MM.1S (cell line): Measurements from ENCODE around the gene NUAK2.
"Not testable (repeated sequence)": the region's sequence is repeated elsewhere in the genome, so short reads cannot be mapped to it uniquely, and the experiment has no call there.

Source experiments
- DNase-seq: peaks from one replicate; pipeline ENCODE4 v3.0.0-alpha.2; 2015
- H2AFZ ChIP-seq: fragments of 300-600 bp; sonication (generic); 2 replicates; pipeline ENCODE4 v1.6.0; 2016; ENCODE audit warnings: antibody characterized with exemption, low read length
- H3F3A ChIP-seq: fragments of 300-600 bp; sonication (generic); 2 replicates; pipeline ENCODE4 v1.6.1; 2016; ENCODE audit warnings: mild to moderate bottlenecking, antibody characterized with exemption, low read length, moderate library complexity, mixed read lengths; ENCODE audit not compliant: insufficient read depth
- H3K27ac ChIP-seq: fragments of 300-600 bp; sonication (generic); 2 replicates; pipeline ENCODE4 v1.5.1; 2016; ENCODE audit warnings: mild to moderate bottlenecking, low read length
- H3K27me3 ChIP-seq: fragments of 300-600 bp; sonication (generic); replicated peaks from 2 replicates; pipeline ENCODE4 v1.6.0; 2016; ENCODE audit warnings: low read length; ENCODE audit not compliant: insufficient read depth
- H3K36me3 ChIP-seq: fragments of 300-600 bp; sonication (generic); replicated peaks from 2 replicates; pipeline ENCODE4 v1.6.1; 2016; ENCODE audit warnings: mild to moderate bottlenecking, low read length, mixed read lengths; ENCODE audit not compliant: insufficient read depth
- H3K4me1 ChIP-seq: fragments of 300-600 bp; sonication (generic); 2 replicates; pipeline ENCODE4 v1.6.1; 2016; ENCODE audit warnings: low read length, mixed read lengths
- H3K4me2 ChIP-seq: fragments of 300-600 bp; sonication (generic); 2 replicates; pipeline ENCODE4 v1.6.0; 2016; ENCODE audit warnings: low read depth, low read length
- H3K4me3 ChIP-seq: fragments of 300-600 bp; sonication (generic); 2 replicates; pipeline ENCODE4 v1.5.1; 2016; ENCODE audit warnings: low read length, mixed read lengths
- H3K79me2 ChIP-seq: fragments of 300-600 bp; sonication (generic); 2 replicates; pipeline ENCODE4 v1.6.1; 2016; ENCODE audit warnings: mixed run types, low read length, mixed read lengths
- H3K9ac ChIP-seq: fragments of 300-600 bp; sonication (generic); 2 replicates; pipeline ENCODE4 v1.6.1; 2016; ENCODE audit warnings: low read length, mixed read lengths
- H3K9me2 ChIP-seq: fragments of 300-600 bp; sonication (generic); replicated peaks from 2 replicates; pipeline ENCODE4 v1.6.1; 2016; ENCODE audit warnings: mild to moderate bottlenecking, low read length, mixed read lengths; ENCODE audit not compliant: insufficient read depth
- H3K9me3 ChIP-seq: fragments of 300-600 bp; sonication (generic); replicated peaks from 2 replicates; pipeline ENCODE4 v1.6.1; 2016; ENCODE audit warnings: mild to moderate bottlenecking, low read length, mixed read lengths; ENCODE audit not compliant: insufficient read depth
- H4K20me1 ChIP-seq: fragments of 300-600 bp; sonication (generic); 2 replicates; pipeline ENCODE4 v1.6.1; 2016; ENCODE audit warnings: mild to moderate bottlenecking, low read length, moderate library complexity, mixed read lengths; ENCODE audit not compliant: insufficient read depth
- EZH2 ChIP-seq: fragments of 300-600 bp; sonication (generic); optimal IDR thresholded peaks from 2 replicates; pipeline ENCODE3; 2017; ENCODE audit warnings: low read depth, mild to moderate bottlenecking, antibody characterized with exemption, low read length, mixed read lengths
- EZH2phosphoT487 ChIP-seq: fragments of 300-600 bp; sonication (generic); IDR thresholded peaks from 2 replicates; pipeline ENCODE4 v1.6.1; 2018; ENCODE audit warnings: antibody characterized with exemption, low read length
- TF ChIP-seq, protein P1 (sequence below): fragments of 300-600 bp; sonication (generic); IDR thresholded peaks from 2 replicates; pipeline ENCODE4 v1.5.1; 2016; ENCODE audit warnings: antibody characterized with exemption, low read length, mixed read lengths

The NUAK2 gene

GRCh38 chr1:205368478-205368877, 46.9 kb upstream of the NUAK2 start:
- Histone ChIP-seq H4K20me1 (no peaks in the 10 kb centered on the region), H3K27ac (no peak overlapping the region), H3K4me3 (no peak overlapping the region), H3K36me3 (no peaks in the 10 kb centered on the region), H3K79me2 (no peaks in the 10 kb centered on the region), H3K9ac (no peak overlapping the region), H3F3A (no peaks in the 10 kb centered on the region), H2AFZ (no peak overlapping the region), H3K9me3 (no peaks in the 10 kb centered on the region), H3K4me2 (no peak overlapping the region), H3K27me3 (no peaks in the 10 kb centered on the region), H3K9me2 (no peaks in the 10 kb centered on the region), H3K4me1 (no peaks in the 10 kb centered on the region)
- DNase-seq = no peak
- TF ChIP-seq EZH2 = no peak
- TF ChIP-seq EZH2phosphoT487 = no peak

- no peak overlapping the region for H3K27ac ChIP-seq
- H3K9me3 ChIP-seq = no peaks in the 10 kb centered on the region
- H3K4me3 ChIP-seq = no peak overlapping the region
- no peaks in the 10 kb centered on the region for H4K20me1 ChIP-seq
- H3K4me1 ChIP-seq = no peaks in the 10 kb centered on the region
- no peaks in the 10 kb centered on the region for H3K9me2 ChIP-seq
- no peaks in the 10 kb centered on the region for H3K27me3 ChIP-seq
- TF ChIP-seq EZH2 (no peak), EZH2phosphoT487 (no peak)
- TF ChIP-seq, protein P1, sequence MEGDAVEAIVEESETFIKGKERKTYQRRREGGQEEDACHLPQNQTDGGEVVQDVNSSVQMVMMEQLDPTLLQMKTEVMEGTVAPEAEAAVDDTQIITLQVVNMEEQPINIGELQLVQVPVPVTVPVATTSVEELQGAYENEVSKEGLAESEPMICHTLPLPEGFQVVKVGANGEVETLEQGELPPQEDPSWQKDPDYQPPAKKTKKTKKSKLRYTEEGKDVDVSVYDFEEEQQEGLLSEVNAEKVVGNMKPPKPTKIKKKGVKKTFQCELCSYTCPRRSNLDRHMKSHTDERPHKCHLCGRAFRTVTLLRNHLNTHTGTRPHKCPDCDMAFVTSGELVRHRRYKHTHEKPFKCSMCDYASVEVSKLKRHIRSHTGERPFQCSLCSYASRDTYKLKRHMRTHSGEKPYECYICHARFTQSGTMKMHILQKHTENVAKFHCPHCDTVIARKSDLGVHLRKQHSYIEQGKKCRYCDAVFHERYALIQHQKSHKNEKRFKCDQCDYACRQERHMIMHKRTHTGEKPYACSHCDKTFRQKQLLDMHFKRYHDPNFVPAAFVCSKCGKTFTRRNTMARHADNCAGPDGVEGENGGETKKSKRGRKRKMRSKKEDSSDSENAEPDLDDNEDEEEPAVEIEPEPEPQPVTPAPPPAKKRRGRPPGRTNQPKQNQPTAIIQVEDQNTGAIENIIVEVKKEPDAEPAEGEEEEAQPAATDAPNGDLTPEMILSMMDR = no peak
- no peaks in the 10 kb centered on the region for H3F3A ChIP-seq
- H3K36me3 ChIP-seq = no peaks in the 10 kb centered on the region
- H3K9ac ChIP-seq = no peak overlapping the region
- no peak for DNase-seq
- no peaks in the 10 kb centered on the region for H3K79me2 ChIP-seq
- H2AFZ ChIP-seq = no peak overlapping the region
- no peak overlapping the region for H3K4me2 ChIP-seq
Observed at GRCh38 chr1:205365945-205366463, 44.5 kb upstream of the NUAK2 start.

DNA sequence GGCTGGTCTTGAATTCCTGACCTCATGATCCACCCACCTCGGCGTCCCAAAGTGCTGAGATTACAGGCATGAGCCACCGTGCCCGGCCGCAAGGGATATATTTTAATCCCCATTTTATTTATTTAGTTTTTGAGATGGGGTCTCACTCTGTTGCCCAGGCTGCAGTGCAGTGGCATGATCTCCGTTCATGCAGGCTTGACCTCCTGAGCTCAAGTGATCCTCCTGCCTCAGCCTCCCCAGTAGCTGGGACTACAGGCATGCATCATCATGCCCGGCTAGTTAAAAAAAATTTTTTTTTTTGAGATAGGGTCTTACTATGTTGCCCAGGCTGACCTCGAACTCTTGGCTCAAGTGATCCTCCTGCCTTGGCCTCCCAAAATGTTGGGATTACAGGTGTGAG, 43.5 kb upstream of the NUAK2 start:
- H3K36me3 ChIP-seq, H3K27me3 ChIP-seq, DNase-seq: not testable (repeated sequence)

GRCh38 chr1:205360891-205361290, 39.3 kb upstream of the NUAK2 start:
- Histone ChIP-seq H3K9me3 (no peaks in the 10 kb centered on the region), H3K9ac (no peak overlapping the region), H3K9me2 (no peaks in the 10 kb centered on the region), H3K27ac (no peak overlapping the region), H3K79me2 (no peaks in the 10 kb centered on the region), H3K36me3 (no peaks in the 10 kb centered on the region), H3K4me3 (no peak overlapping the region), H3K4me2 (no peak overlapping the region), H3K4me1 (no peaks in the 10 kb centered on the region), H3K27me3 (no peaks in the 10 kb centered on the region), H4K20me1 (no peaks in the 10 kb centered on the region), H2AFZ (no peak overlapping the region), H3F3A (no peaks in the 10 kb centered on the region)
- no peak for DNase-seq
- TF ChIP-seq EZH2phosphoT487 = no peak
- no peak for TF ChIP-seq EZH2
- TF ChIP-seq, protein P1 = no peak

More for the DNA sequence above, 43.5 kb upstream of the NUAK2 start:
- not testable (repeated sequence) for H4K20me1 ChIP-seq, H3K9ac ChIP-seq, H3K4me3 ChIP-seq, H2AFZ ChIP-seq, H3K4me1 ChIP-seq, H3K9me2 ChIP-seq, H3K79me2 ChIP-seq, H3K9me3 ChIP-seq, H3F3A ChIP-seq, H3K27ac ChIP-seq, H3K4me2 ChIP-seq
